ENCODE measurements around the gene AKAP6. TPM values are rescaled to one million over a fixed set of nuclear protein-coding genes. Genes with fewer than 3 reads are reported as not detected.

The AKAP6 gene
- total and polyA plus RNA-seq, 10 of the 15 experiments (the other 5 are each of a cell fraction or from before 2014, with no cell fraction given): 0.35 to 5.9 (median 2.2) TPM

- TF ChIP-seq BCL11A (IDR thresholded peaks at IDR 0.05; ENCODE audit: low read depth, low read length): no peak
- TF ChIP-seq, protein P1, sequence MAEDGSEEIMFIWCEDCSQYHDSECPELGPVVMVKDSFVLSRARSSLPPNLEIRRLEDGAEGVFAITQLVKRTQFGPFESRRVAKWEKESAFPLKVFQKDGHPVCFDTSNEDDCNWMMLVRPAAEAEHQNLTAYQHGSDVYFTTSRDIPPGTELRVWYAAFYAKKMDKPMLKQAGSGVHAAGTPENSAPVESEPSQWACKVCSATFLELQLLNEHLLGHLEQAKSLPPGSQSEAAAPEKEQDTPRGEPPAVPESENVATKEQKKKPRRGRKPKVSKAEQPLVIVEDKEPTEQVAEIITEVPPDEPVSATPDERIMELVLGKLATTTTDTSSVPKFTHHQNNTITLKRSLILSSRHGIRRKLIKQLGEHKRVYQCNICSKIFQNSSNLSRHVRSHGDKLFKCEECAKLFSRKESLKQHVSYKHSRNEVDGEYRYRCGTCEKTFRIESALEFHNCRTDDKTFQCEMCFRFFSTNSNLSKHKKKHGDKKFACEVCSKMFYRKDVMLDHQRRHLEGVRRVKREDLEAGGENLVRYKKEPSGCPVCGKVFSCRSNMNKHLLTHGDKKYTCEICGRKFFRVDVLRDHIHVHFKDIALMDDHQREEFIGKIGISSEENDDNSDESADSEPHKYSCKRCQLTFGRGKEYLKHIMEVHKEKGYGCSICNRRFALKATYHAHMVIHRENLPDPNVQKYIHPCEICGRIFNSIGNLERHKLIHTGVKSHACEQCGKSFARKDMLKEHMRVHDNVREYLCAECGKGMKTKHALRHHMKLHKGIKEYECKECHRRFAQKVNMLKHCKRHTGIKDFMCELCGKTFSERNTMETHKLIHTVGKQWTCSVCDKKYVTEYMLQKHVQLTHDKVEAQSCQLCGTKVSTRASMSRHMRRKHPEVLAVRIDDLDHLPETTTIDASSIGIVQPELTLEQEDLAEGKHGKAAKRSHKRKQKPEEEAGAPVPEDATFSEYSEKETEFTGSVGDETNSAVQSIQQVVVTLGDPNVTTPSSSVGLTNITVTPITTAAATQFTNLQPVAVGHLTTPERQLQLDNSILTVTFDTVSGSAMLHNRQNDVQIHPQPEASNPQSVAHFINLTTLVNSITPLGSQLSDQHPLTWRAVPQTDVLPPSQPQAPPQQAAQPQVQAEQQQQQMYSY (CRISPR knock-in tag; IDR thresholded peaks at IDR 0.05): no peak
These were observed 17.1 kb upstream of the AKAP6 start (continued) for GRCh38 chr14:32312010-32312331.

GRCh38 chr14:32313844-32314376 is 15.2 kb upstream of the AKAP6 start:
- WGBS (ENCODE audit: insufficient coverage, insufficient replicate concordance, low lambda C conversion rate, missing lambda C conversion rate): 40% methylated on average over 5 of the region's 5 CpGs
- H3K4me2 ChIP-seq (ENCODE audit: control insufficient read depth, insufficient read depth): no peak overlapping the region
- in situ Hi-C loops (cut with MboI): no loop called here
- TF ChIP-seq MXI1 (IDR thresholded peaks at IDR 0.05; ENCODE audit: low read depth, low read length) (no peak), HDGF (IDR thresholded peaks at IDR 0.05) (no peak), JUND (IDR thresholded peaks at IDR 0.05; ENCODE audit: low read depth, low read length) (no peak), NFYB (IDR thresholded peaks at IDR 0.05; ENCODE audit: insufficient read depth, low read depth, low read length) (no peak), HCFC1 (IDR thresholded peaks at IDR 0.05; ENCODE audit: low read length) (no peak), CHD1 (IDR thresholded peaks at IDR 0.05; ENCODE audit: low read depth, low read length) (no peak), KAT2A (conservative IDR thresholded peaks at IDR 0.05; ENCODE audit: control insufficient read depth, low read depth, low read length) (no peak), NR2C2 (IDR thresholded peaks at IDR 0.05; ENCODE audit: borderline replicate concordance, control insufficient read depth, insufficient read length, low read depth) (no peak)
- TF ChIP-seq, protein P2, sequence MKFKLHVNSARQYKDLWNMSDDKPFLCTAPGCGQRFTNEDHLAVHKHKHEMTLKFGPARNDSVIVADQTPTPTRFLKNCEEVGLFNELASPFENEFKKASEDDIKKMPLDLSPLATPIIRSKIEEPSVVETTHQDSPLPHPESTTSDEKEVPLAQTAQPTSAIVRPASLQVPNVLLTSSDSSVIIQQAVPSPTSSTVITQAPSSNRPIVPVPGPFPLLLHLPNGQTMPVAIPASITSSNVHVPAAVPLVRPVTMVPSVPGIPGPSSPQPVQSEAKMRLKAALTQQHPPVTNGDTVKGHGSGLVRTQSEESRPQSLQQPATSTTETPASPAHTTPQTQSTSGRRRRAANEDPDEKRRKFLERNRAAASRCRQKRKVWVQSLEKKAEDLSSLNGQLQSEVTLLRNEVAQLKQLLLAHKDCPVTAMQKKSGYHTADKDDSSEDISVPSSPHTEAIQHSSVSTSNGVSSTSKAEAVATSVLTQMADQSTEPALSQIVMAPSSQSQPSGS (IDR thresholded peaks at IDR 0.05; ENCODE audit: low read length): no peak
- TF ChIP-seq, protein P3, sequence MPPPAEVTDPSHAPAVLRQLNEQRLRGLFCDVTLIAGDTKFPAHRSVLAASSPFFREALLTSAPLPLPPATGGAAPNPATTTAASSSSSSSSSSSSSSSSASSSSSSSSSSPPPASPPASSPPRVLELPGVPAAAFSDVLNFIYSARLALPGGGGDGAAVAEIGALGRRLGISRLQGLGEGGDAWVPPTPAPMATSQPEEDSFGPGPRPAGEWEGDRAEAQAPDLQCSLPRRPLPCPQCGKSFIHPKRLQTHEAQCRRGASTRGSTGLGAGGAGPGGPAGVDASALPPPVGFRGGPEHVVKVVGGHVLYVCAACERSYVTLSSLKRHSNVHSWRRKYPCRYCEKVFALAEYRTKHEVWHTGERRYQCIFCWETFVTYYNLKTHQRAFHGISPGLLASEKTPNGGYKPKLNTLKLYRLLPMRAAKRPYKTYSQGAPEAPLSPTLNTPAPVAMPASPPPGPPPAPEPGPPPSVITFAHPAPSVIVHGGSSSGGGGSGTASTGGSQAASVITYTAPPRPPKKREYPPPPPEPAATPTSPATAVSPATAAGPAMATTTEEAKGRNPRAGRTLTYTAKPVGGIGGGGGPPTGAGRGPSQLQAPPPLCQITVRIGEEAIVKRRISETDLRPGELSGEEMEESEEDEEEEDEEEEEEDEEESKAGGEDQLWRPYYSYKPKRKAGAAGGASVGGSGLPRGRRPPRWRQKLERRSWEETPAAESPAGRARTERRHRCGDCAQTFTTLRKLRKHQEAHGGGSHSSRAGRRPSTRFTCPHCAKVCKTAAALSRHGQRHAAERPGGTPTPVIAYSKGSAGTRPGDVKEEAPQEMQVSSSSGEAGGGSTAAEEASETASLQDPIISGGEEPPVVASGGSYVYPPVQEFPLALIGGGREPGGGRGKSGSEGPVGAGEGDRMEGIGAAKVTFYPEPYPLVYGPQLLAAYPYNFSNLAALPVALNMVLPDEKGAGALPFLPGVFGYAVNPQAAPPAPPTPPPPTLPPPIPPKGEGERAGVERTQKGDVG (CRISPR knock-in tag; IDR thresholded peaks at IDR 0.05): no peak

More at GRCh38 chr14:32313844-32314376, 15.2 kb upstream of the AKAP6 start:
- FAIRE-seq (no peak), ATAC-seq (no peak), DNase-seq (ENCODE audit: low read depth, low spot score) (no peak)
- H4K20me1 ChIP-seq (ENCODE audit: control insufficient read depth, insufficient read depth): no peaks in the 10 kb centered on the region
- no peaks in the 10 kb centered on the region for H3K27me3 ChIP-seq (replicated peaks in 1 of 2; ENCODE audit: control insufficient read depth in 2 of 2, insufficient read depth in 2 of 2, low read length in 1 of 2)
- no TSS peak for BruUV-seq (replicated peaks)
- H3K36me3 ChIP-seq (ENCODE audit: control insufficient read depth in 2 of 2, insufficient read depth in 2 of 2, low read length in 1 of 2): no peaks in the 10 kb centered on the region
- no peaks in the 10 kb centered on the region for H3K9me3 ChIP-seq (replicated peaks; ENCODE audit: control insufficient read depth, insufficient read depth, low read length)
- H3K79me2 ChIP-seq (ENCODE audit: control insufficient read depth, insufficient read depth, low read length): no peaks in the 10 kb centered on the region
- CTCF ChIA-PET: interaction anchor here (0.5 to 1.1 kb wide), 2 partner anchors 60 to 240 kb away, joined by 4 to 5 read pairs; no protein-coding TSS in a partner anchor
- POLR2A ChIA-PET: interaction anchor here (1.2 kb wide), 1 partner anchor 14 kb away, joined by 3 read pairs; no protein-coding TSS in a partner anchor
- RAD21 ChIA-PET (ENCODE audit: unreplicated experiment): no interaction called here
- intact Hi-C loops (cut with micrococcal nuclease; ENCODE audit: unreplicated experiment): no loop called here
- H3K4me3 ChIP-seq: no peak overlapping the region
- no peak overlapping the region for H3K27ac ChIP-seq (ENCODE audit: control insufficient read depth, insufficient read depth)
- SMC1A ChIA-PET (ENCODE audit: uncharacterized antibody, unreplicated experiment): interaction anchor here (0.6 to 1.3 kb wide), 2 partner anchors 8 to 33 kb away, joined by 3 to 4 read pairs; no protein-coding TSS in a partner anchor
- no peaks in the 10 kb centered on the region for H3K4me1 ChIP-seq (ENCODE audit: control insufficient read depth, insufficient read depth, low read length)
- no peak overlapping the region for H2AFZ ChIP-seq (ENCODE audit: control insufficient read depth, low read depth, low read length)
- no peak overlapping the region for H3K9ac ChIP-seq (ENCODE audit: control insufficient read depth, insufficient read depth, low read length)
